ENCODE data around the gene ISM1.
"Not testable (repeated sequence)": the region's sequence is repeated elsewhere in the genome, so short reads cannot be mapped to it uniquely, and the experiment has no call there.

The ISM1 gene

DNA sequence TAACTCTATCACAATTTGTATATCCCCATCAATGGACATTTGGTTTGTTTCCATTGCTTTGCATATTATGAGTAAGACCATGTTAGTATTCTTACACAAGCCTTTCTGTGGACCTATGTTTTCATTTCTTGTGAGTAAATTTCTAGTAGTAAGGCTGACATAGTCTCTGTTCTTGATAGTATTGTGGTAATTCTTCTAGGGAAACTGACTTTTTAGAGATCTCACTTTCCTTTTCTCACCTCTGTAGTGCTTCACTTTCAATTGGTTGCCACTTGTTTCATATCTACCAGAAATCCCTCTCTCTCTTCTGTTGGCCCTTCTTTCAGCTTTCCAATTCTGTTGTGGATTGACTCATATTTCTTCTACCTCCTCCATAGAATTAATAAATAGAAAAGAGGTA lies 8.5 kb downstream of the ISM1 start:
- DNase-seq (ENCODE audit: low read depth): no peak
- TF ChIP-seq, protein P1, sequence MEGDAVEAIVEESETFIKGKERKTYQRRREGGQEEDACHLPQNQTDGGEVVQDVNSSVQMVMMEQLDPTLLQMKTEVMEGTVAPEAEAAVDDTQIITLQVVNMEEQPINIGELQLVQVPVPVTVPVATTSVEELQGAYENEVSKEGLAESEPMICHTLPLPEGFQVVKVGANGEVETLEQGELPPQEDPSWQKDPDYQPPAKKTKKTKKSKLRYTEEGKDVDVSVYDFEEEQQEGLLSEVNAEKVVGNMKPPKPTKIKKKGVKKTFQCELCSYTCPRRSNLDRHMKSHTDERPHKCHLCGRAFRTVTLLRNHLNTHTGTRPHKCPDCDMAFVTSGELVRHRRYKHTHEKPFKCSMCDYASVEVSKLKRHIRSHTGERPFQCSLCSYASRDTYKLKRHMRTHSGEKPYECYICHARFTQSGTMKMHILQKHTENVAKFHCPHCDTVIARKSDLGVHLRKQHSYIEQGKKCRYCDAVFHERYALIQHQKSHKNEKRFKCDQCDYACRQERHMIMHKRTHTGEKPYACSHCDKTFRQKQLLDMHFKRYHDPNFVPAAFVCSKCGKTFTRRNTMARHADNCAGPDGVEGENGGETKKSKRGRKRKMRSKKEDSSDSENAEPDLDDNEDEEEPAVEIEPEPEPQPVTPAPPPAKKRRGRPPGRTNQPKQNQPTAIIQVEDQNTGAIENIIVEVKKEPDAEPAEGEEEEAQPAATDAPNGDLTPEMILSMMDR (IDR thresholded peaks at IDR 0.05; ENCODE audit: insufficient read depth, low read depth, low read length, missing control alignments): no peak
- H3K4me3 ChIP-seq (ENCODE audit: low read length): no peak overlapping the region

DNA sequence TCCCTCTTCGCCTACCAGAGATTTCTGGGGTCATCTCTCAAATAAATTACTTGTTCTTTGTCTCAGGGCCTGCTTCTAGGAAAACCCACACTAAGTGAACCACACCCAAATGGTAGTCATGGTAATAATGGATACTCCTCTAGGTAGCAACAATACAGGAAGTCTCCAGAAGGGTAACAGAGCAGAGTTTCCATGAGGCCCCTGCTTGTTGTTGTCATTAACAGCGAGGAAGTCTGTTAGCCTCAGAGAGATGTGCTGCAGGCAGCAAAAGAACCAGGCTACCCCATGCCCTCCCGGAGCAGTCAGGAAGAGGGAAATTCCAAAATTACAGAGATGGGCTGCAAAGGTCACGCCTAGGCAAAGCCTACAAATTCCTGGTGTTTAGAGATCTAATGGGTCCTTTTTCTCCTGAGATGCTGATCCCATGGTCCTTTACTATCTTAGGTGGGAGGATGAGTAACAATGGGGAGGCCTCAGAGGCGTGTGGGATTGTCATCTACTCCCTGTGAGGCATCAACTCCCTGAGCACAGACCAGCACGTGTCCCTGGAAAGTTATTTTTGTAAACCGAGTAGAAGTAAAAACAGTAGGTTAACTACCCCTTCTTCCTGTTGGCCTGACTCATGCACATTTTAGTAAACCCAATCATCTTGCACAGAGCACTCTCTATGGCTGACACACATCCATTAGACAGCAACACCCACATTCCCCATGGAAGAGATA lies 10.1 kb downstream of the ISM1 start:
- DNase-seq (ENCODE audit: low read depth): peak; percentile 78
- H3K4me3 ChIP-seq (ENCODE audit: low read length): no peak overlapping the region
- TF ChIP-seq, protein P1 (IDR thresholded peaks at IDR 0.05; ENCODE audit: insufficient read depth, low read depth, low read length, missing control alignments): no peak

DNA sequence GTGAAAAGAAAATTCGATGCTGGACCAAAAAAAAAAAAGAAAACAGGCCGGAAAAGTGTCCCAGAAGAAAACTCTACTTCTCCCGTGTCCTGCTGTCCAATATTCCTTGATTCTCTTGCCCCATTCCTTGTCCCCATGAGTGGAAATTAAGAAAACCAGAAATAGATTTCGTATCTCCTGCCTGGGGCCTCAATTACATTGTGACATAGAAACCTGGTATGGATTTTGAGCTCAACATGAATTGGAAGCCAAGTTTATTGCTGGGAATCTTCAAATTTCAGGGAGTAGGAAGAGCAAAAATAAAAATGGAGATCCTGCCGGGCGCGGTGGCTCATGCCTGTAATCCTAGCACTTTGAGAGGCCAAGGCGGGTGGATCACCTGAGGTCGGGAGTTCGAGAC lies 11.9 kb downstream of the ISM1 start:
- TF ChIP-seq, protein P1 (IDR thresholded peaks at IDR 0.05; ENCODE audit: insufficient read depth, low read depth, low read length, missing control alignments): no peak
- no peak overlapping the region for H3K4me3 ChIP-seq (ENCODE audit: low read length)
- DNase-seq (ENCODE audit: low read depth): no peak

DNA sequence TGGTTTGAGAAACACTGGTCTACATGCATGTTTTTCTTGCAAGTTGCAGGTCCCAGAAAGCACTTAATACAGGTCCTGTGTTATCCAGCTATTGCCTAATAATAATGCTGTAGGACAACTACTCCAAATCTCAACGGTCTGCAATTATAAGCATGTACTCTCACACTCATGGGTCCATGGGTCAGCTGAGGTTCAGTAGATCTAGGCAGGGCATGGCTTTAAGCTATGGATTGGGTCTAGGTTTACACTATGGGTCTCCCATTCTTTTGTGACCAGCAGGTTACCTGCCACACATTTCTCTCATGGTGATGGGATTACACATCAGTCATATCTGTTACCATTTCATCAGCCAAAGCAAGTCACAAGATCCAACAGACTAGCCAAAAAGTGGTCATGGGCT lies 13.9 kb downstream of the ISM1 start:
- no peak overlapping the region for H3K4me3 ChIP-seq (ENCODE audit: low read length)
- TF ChIP-seq, protein P1 (IDR thresholded peaks at IDR 0.05; ENCODE audit: insufficient read depth, low read depth, low read length, missing control alignments): no peak
- DNase-seq (ENCODE audit: low read depth): no peak

DNA sequence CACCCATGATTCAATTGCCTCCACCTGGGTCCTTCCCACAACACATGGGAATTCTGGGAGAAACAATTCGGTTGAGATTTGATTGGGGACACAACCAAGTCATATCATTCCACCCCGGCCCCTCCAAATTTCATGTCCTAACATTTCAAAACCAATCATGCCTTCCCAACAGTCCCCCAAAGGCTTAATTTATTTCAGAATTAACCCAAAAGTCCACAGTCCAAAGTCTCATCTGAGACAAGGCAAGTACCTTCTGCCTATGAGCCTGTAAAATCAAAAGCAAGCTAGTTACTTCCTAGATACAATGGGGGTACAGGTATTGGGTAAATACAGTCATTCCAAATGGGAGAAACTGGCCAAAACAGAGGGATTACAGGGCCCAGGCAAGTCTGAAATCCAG lies 15.3 kb downstream of the ISM1 start:
- not testable (repeated sequence) for H3K4me3 ChIP-seq (ENCODE audit: low read length); DNase-seq (ENCODE audit: low read depth)

DNA sequence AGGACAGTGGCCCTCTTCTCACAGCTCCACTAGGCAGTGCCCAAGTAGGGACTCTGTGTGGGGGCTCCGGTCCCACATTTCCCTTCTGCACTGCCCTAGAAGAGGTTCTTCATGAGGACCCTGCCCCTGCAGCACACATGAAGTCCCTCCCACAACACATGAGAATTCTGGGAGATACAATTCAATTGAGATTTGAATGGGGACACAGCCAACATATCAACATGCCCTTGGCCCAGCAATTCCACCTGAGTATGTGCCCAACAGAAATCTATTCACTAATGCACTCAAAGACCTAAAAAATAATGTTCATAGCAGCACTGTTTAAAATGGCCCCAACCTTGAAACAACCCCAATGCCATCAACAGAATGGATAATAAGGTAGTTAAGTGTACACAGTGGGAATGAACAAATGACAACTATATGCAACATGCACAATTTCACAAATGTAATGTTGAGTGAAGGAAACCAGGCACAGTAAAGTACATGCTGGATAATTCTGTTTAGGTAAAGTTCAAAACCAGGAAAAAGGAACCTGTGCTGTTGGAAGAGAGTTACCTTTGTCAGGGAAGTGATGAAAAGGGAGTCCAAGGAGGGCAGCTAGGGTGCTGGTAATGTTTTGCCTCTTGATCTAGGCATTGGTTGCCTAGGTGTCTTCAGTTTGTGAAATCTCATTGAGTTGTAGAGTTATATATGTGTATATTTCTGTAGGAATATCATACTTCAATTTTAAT lies 16.1 kb downstream of the ISM1 start:
- DNase-seq (ENCODE audit: low read depth): no peak
- TF ChIP-seq, protein P1 (IDR thresholded peaks at IDR 0.05; ENCODE audit: insufficient read depth, low read depth, low read length, missing control alignments): no peak
- H3K4me3 ChIP-seq (ENCODE audit: low read length): no peak overlapping the region

DNA sequence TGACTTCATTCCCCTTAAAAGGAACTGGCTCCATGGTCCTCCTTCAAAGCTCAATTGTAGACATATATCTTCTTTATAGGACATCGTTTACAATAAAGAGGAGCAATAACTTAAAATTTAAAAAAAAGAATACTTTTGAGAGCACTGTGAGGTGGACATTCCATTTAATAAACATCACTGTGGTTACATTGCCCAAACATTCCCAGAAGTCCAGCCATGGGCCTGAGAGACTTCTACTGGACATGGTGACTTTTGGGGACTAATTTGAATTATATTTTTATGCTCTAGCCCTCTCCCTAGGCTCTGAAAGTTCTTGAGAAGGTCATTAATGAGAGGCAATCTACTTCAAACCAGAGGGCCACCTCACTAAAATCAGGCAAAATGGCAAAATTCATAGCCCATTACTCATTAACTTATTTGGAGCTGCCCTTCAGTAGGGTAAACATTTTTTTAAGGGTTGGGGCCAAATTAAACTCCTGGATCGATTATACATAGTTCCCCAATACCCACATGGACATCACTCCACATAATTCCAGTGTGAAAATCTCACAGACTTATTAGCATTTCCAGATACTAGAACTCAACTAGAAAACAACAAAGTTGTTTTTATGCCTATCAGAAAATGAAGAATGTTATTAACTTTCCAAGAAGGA lies 17.1 kb downstream of the ISM1 start:
- no peak overlapping the region for H3K4me3 ChIP-seq (ENCODE audit: low read length)
- no peak for DNase-seq (ENCODE audit: low read depth)
- TF ChIP-seq, protein P1 (IDR thresholded peaks at IDR 0.05; ENCODE audit: insufficient read depth, low read depth, low read length, missing control alignments): no peak

Measured in epithelial cell of esophagus (primary cell).